Effector memory CD4-positive, alpha-beta T cell (primary cell): ENCODE measurements around the gene ADCY10.
A peak's percentile ranks its signal among the peaks of the same experiment; 100 is the strongest.

ENCODE experiments used
- DNase-seq, 3 donors: peaks; one replicate each; pipeline ENCODE4 v3.0.0-alpha.2; 2020
- H3K27ac ChIP-seq: 2 replicates; pipeline ENCODE4 v1.7.0; 2013; ENCODE audit warnings: mild to moderate bottlenecking, low read length, moderate library complexity; ENCODE audit not compliant: insufficient read depth, poor library complexity, severe bottlenecking
- H3K27me3 ChIP-seq: replicated peaks from 2 replicates; pipeline ENCODE4 v1.7.0; 2013; ENCODE audit warnings: mild to moderate bottlenecking, low read length; ENCODE audit not compliant: insufficient read depth, control insufficient read depth, poor library complexity, severe bottlenecking
- H3K36me3 ChIP-seq: 2 replicates; pipeline ENCODE4 v1.7.0; 2013; ENCODE audit warnings: mild to moderate bottlenecking, low read length, moderate library complexity; ENCODE audit not compliant: control insufficient read depth, insufficient read depth
- H3K4me1 ChIP-seq: 2 replicates; pipeline ENCODE4 v1.7.0; 2013; ENCODE audit warnings: low read length, mild to moderate bottlenecking; ENCODE audit not compliant: control insufficient read depth, insufficient read depth, poor library complexity, severe bottlenecking
- H3K4me3 ChIP-seq: 2 replicates; pipeline ENCODE4 v1.7.0; 2013; ENCODE audit warnings: low read length, low read depth, mild to moderate bottlenecking; ENCODE audit not compliant: insufficient read depth, poor library complexity, severe bottlenecking
- H3K9me3 ChIP-seq: 2 replicates; pipeline ENCODE4 v1.7.0; 2013; ENCODE audit warnings: mild to moderate bottlenecking, low read length, moderate library complexity; ENCODE audit not compliant: control insufficient read depth

ADCY10 gene

DNA sequence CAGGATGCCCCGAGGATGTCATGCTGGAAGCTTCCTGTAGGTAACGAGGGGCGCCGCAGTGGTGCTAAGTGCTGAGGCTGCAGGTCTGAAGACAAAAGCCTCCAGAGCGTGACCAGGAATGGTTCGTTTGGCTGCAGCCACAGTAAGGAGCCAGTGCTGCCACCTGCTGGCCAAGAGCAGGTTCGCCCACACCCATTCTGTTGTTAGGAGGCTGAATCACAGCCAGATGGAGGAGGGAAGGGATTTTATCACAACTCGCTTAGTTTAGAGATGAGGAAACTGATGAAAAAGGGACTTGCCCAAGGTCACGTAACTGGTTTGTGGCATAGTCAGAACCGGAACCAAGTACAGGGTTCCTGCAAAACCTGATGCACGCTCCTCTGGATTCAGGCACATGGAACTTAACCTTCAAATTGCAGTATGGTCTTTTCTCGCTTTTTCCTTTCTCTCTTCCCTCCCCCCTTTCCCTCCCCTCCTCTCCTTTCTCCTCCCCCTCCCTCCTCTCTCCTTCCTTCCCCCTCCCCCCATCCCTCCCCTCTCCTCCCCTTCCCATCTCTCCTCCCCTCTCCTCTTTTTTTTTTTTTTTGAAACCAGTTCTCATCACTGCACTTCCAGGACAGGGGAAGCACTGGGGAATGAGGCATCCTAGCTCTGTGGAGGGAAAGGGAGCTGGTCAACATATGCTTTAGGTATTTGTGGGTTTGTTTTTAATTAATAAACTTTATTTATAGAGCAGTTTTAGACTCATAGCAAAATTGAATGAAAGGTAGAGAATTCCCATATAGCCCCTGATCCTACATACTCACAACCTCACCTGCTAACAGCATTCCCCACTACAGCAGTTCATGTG lies 110.4 kb downstream of the ADCY10 start:
- H3K27ac ChIP-seq: peak overlapping the region; percentile 1
- no peak overlapping the region for H3K4me3 ChIP-seq

DNA sequence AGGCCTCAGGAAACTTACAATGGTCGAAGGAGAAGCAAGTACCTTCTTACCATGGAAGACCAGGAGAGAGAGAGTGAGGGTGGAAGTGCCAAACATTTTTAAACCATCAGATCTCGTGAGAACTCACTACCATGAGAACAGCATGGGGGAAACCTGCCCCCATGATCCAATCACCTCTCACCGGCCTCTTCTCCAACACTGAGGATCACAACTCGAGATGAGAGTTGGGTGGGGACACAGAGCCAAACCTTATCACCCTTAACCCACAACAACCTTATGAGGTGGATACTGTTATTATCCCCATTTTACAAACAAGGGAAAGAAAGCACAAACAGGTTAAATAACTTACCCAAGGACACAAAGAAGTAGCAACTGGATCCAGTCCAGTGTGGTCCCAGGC lies 111.7 kb downstream of the ADCY10 start:
- Histone ChIP-seq H3K36me3 (no peaks in the 10 kb centered on the region), H3K4me3 (no peak overlapping the region), H3K4me1 (peaks cover 7% of the 10 kb centered on the region), H3K27me3 (no peaks in the 10 kb centered on the region), H3K27ac (no peak overlapping the region), H3K9me3 (no peaks in the 10 kb centered on the region)
- no peak for DNase-seq

More for the DNA sequence above, 110.4 kb downstream of the ADCY10 start:
- Histone ChIP-seq H3K27me3 (no peaks in the 10 kb centered on the region), H3K9me3 (no peaks in the 10 kb centered on the region), H3K4me1 (peaks cover 7% of the 10 kb centered on the region), H3K36me3 (no peaks in the 10 kb centered on the region)
- peak; percentile 58 to 69 (median 59) for DNase-seq

DNA sequence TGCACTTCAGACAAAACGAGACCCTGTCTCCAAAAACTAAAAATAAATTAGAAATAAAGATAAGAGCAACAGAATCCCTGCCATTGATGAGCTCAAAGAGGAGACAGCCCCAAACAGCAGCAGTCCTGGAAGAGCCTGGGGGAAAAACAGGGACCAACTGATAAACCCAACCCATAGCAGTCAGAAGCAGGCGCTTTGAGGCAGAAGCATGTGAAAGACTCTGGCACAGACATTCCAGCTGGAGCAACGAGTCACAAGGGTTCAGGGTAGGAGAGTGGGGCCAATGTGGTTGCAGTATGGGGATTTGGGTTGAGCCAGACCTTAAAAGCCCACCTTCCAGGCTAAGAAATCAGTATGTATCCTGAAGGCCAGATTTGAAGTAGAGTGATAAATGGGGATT lies 113.7 kb downstream of the ADCY10 start:
- H3K9me3 ChIP-seq: no peaks in the 10 kb centered on the region
- DNase-seq: no peak
- no peaks in the 10 kb centered on the region for H3K27me3 ChIP-seq
- no peak overlapping the region for H3K27ac ChIP-seq
- no peak overlapping the region for H3K4me3 ChIP-seq
- H3K4me1 ChIP-seq: peaks cover 6% of the 10 kb centered on the region
- H3K36me3 ChIP-seq: no peaks in the 10 kb centered on the region

DNA sequence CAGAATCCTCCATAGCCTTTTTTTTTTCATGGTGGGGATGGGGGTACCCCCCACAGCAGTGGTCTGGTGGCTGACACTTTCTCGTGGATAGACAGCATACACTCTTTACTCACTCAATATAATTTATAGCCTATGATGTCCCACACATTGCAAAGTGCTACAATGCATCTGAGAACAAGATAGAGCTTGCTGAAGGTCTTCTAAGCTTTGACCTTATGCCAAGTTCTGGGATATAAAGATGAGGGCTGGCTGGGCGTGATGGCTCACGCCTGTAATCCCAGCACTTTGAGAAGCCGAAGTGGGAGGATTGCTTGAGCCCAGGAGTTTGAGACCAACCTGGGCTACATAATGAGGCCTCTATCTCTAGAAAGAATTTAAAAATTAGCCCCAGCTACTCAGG lies 114.2 kb downstream of the ADCY10 start:
- Histone ChIP-seq H3K27me3 (no peaks in the 10 kb centered on the region), H3K4me1 (peaks cover 1% of the 10 kb centered on the region), H3K36me3 (no peaks in the 10 kb centered on the region), H3K9me3 (no peaks in the 10 kb centered on the region), H3K4me3 (no peak overlapping the region), H3K27ac (no peak overlapping the region)
- DNase-seq: no peak

DNA sequence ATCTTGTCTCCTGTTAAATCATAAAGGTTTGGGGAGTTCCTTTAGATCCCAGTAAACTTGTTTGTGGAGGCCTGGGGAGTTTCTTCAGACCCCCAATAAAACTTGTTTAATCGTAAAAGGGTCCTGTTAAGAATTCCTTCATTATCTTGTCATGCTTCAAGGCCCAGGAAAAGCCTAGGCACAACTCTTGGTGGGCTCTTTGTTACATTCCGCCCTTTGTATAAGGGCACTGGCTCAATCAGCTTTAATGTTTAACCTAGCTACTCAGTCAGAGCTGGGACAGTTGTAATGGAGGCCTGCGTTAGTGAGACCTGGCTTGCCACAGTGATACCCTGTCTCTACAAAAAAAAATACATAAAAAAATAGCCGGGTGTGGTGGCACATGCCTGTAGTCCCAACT lies 115.0 kb downstream of the ADCY10 start:
- Histone ChIP-seq H3K27me3 (no peaks in the 10 kb centered on the region), H3K9me3 (no peaks in the 10 kb centered on the region), H3K4me1 (no peaks in the 10 kb centered on the region), H3K36me3 (no peaks in the 10 kb centered on the region), H3K27ac (no peak overlapping the region), H3K4me3 (no peak overlapping the region)
- DNase-seq: no peak

DNA sequence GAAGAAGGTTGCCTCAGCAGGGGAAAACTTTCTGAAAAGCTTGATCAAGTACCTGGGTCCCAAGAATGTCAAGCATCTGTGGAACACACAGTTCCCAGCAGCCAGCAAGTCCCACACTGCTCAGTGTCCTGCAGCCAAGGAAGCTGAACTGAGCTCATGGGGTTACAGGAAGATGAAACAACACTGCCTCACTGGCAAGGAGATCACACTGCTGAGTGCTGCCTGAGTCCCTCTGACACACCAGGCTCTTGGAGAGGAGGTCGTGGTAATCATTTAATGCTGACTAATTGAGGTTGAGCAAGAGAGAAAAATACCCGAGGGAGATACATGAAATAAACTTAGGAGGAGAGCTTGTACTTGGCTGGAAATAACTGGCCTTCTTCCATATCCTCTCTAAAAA lies 116.9 kb downstream of the ADCY10 start:
- H3K4me1 ChIP-seq: no peaks in the 10 kb centered on the region
- H3K9me3 ChIP-seq: no peaks in the 10 kb centered on the region
- DNase-seq: no peak
- H3K4me3 ChIP-seq: no peak overlapping the region
- no peaks in the 10 kb centered on the region for H3K36me3 ChIP-seq
- no peak overlapping the region for H3K27ac ChIP-seq
- H3K27me3 ChIP-seq: no peaks in the 10 kb centered on the region

DNA sequence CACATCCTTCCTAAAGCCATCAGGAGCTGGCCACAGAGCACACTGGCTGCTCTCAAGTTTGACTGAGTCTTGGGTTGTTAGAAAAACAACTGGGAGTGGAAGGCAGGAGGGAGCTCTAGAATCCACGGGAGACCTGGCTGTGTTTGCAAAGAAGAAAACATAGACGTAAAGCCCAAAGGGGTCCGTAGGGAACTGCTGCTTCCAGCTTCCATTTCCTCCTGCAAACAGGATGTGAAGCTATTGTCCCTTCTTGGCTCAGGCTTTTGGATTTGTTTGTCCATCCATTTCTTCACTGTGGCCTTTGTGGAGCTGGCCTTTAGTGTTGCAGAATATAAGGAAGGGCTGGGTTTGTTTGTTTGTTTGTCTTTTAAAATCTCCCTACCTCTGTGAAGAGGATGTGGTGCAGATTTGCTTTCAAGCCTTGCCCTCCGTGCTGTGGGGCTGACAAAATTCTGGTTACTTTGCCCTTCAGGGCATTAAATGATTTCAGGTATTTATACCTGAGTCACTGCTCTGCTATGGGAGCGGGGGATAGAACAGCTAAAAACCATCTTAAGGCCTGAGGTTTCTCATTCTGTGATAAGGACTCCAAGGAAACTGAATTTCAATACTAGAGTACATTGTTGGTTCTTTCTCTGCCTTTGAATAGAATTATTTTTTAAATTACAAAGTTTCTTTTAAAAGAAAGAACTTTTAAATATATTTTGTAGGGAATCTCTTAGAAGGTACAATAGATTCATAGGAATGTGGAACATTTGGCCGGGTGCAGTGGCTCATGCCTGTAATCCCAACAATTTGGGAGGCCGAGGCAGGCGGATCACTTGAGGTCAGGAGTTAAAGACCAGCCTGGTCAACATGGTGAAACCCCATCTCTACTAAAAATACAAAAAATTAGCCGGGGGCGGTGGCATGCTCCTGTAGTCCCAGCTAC lies 117.9 kb downstream of the ADCY10 start:
- no peak overlapping the region for H3K27ac ChIP-seq
- H3K4me1 ChIP-seq: no peaks in the 10 kb centered on the region
- DNase-seq: no peak
- no peaks in the 10 kb centered on the region for H3K36me3 ChIP-seq
- no peaks in the 10 kb centered on the region for H3K27me3 ChIP-seq
- H3K9me3 ChIP-seq: no peaks in the 10 kb centered on the region
- H3K4me3 ChIP-seq: no peak overlapping the region

DNA sequence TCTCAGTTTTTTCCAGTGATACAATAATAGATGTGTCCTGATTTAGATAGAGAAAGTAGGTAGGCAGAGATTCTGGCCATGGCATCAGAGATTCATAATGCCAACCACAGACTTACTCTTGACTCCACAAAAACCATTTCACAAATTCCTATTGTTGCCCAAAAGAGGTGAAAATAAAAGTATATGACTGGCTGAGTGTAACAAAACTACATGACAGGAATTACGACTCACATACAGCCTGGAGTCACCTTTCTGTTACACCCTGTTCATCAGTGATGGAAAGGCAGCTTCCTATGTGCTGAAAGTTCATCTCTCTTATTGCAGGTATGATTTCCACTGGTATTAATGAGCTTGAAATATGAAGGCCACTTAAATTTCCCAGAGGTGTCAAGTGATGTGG lies 119.9 kb downstream of the ADCY10 start:
- no peaks in the 10 kb centered on the region for H3K9me3 ChIP-seq
- H3K36me3 ChIP-seq: no peaks in the 10 kb centered on the region
- no peak overlapping the region for H3K27ac ChIP-seq
- H3K4me1 ChIP-seq: no peaks in the 10 kb centered on the region
- no peak for DNase-seq
- no peak overlapping the region for H3K4me3 ChIP-seq
- no peaks in the 10 kb centered on the region for H3K27me3 ChIP-seq

DNA sequence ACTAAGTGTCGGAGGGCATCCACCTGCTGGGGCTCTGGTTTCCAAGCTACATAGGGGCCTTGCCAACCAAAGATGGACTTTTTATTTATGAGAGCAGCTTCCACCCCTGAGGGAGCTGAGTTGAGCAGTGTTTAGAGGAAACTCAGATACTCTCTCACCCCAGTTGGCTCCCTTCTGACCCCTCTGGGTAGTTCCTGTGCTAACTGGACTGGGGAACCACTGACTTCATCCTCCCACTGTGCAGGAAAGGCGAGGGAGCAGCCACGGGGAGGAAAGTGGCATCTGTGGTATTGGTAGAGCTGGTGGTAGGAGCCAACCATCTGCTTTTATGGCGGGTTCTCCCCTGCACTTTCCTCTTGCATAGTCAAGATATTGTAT lies 121.8 kb downstream of the ADCY10 start:
- no peaks in the 10 kb centered on the region for H3K4me1 ChIP-seq
- H3K27ac ChIP-seq: no peak overlapping the region
- no peak overlapping the region for H3K4me3 ChIP-seq
- no peaks in the 10 kb centered on the region for H3K36me3 ChIP-seq
- no peaks in the 10 kb centered on the region for H3K27me3 ChIP-seq
- no peak for DNase-seq
- no peaks in the 10 kb centered on the region for H3K9me3 ChIP-seq
